HG02981 (cell line): ENCODE data around the gene THRAP3.

ENCODE experiments used
- ATAC-seq: cut with Tn5 transposase; IDR thresholded peaks from one replicate; pipeline ENCODE4 v1.9.1; 2021; ENCODE audit warnings: mild to moderate bottlenecking, moderate library complexity; ENCODE audit not compliant: unreplicated experiment

The THRAP3 gene

GRCh38 chr1:36287595-36287994 is 63.4 kb downstream of the THRAP3 start:
- no peak for ATAC-seq

GRCh38 chr1:36295390-36295789 is 71.1 kb downstream of the THRAP3 start:
- no peak for ATAC-seq

- ATAC-seq: no peak
These were observed 72.8 kb downstream of the THRAP3 start for GRCh38 chr1:36297062-36297461.

- ATAC-seq: no peak
These were observed 74.4 kb downstream of the THRAP3 start for GRCh38 chr1:36298640-36299039.

GRCh38 chr1:36300526-36300925 is 76.3 kb downstream of the THRAP3 start:
- no peak for ATAC-seq

- no peak for ATAC-seq
These were observed 77.0 kb downstream of the THRAP3 start for GRCh38 chr1:36301220-36301619.

GRCh38 chr1:36303244-36303643 is 79.0 kb downstream of the THRAP3 start:
- ATAC-seq: no peak

GRCh38 chr1:36303650-36304360 is 79.6 kb downstream of the THRAP3 start:
- no peak for ATAC-seq

GRCh38 chr1:36304521-36304920 is 80.3 kb downstream of the THRAP3 start:
- ATAC-seq: no peak

- ATAC-seq: no peak
These were observed 81.0 kb downstream of the THRAP3 start for GRCh38 chr1:36304970-36305914.

GRCh38 chr1:36305915-36306209 is 81.6 kb downstream of the THRAP3 start:
- no peak for ATAC-seq

- ATAC-seq: peak; percentile 26
These were observed 82.1 kb downstream of the THRAP3 start, which contains the start of gene SH3D21 for GRCh38 chr1:36306210-36306901. Gene SH3D21 (plus strand): TSS chr1:36306368. CDS start chr1:36306421, 53 bp downstream.

- peak; percentile 98 for ATAC-seq
These were observed 82.7 kb downstream of the THRAP3 start for GRCh38 chr1:36306902-36307456.

GRCh38 chr1:36307601-36308330 is 83.5 kb downstream of the THRAP3 start:
- no peak for ATAC-seq

GRCh38 chr1:36309397-36309796 is 85.2 kb downstream of the THRAP3 start:
- ATAC-seq: no peak

GRCh38 chr1:36320291-36320761 is 96.1 kb downstream of the THRAP3 start:
- ATAC-seq: no peak

GRCh38 chr1:36320767-36321118 is 96.5 kb downstream of the THRAP3 start:
- ATAC-seq: no peak

- ATAC-seq: no peak
These were observed 97.1 kb downstream of the THRAP3 start for GRCh38 chr1:36321119-36321951.

- no peak for ATAC-seq
These were observed 98.0 kb downstream of the THRAP3 start for GRCh38 chr1:36322041-36322785.
